Gastrocnemius medialis (tissue), 4 donors: ENCODE results near the gene OBSCN.

Source experiments
- POLR2A ChIP-seq, 2 donors: fragments of 450-650 bp; IDR thresholded peaks; one replicate each; pipeline ENCODE4 v1.6.1; 2017; ENCODE audit warnings: antibody characterized with exemption in 2 of 2, mild to moderate bottlenecking in 2 of 2, moderate library complexity in 2 of 2
- TF ChIP-seq, protein P1 (sequence below), 5 experiments: fragments of 450-650 bp in 3 of 5; fragments of 200-600 bp in 2 of 5; sonication (generic) in 2 of 5; IDR thresholded peaks in 4 of 5; conservative IDR thresholded peaks in 1 of 5; 1 replicate in 4 of 5; 2 replicates in 1 of 5; pipeline ENCODE4 v1.5.1; 2016 to 2019; ENCODE audit warnings: antibody characterized with exemption in 5 of 5, mild to moderate bottlenecking in 3 of 5, moderate library complexity in 3 of 5

DNA sequence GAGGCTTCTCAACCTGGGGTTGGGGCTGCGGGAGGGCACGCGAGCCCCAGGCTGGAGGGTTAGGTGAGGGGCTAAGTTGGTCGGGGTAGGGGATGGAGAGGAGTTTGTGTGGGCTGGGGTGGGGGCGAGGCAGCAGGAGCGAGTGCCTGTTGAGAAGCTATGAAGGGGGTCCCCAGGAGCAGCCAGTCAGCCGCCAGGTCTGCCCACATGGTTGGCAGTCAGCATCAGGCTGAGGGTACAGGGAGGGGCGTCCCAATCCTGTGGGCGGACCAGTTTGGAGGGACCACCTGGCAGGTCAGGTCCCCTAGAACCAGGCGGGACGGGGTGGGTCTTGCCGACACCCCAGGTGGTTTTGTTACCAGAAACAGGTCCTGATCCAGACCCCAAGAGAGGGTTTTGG, 209.2 kb downstream of the OBSCN start:
- no peak for TF ChIP-seq POLR2A (IDR thresholded peaks at IDR 0.05)
- TF ChIP-seq, protein P1, sequence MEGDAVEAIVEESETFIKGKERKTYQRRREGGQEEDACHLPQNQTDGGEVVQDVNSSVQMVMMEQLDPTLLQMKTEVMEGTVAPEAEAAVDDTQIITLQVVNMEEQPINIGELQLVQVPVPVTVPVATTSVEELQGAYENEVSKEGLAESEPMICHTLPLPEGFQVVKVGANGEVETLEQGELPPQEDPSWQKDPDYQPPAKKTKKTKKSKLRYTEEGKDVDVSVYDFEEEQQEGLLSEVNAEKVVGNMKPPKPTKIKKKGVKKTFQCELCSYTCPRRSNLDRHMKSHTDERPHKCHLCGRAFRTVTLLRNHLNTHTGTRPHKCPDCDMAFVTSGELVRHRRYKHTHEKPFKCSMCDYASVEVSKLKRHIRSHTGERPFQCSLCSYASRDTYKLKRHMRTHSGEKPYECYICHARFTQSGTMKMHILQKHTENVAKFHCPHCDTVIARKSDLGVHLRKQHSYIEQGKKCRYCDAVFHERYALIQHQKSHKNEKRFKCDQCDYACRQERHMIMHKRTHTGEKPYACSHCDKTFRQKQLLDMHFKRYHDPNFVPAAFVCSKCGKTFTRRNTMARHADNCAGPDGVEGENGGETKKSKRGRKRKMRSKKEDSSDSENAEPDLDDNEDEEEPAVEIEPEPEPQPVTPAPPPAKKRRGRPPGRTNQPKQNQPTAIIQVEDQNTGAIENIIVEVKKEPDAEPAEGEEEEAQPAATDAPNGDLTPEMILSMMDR (IDR thresholded peaks at IDR 0.05 in 4 of 5, conservative IDR thresholded peaks at IDR 0.05 in 1 of 5) = no peak
